ENCODE data around the gene CCDC3. TPM values are rescaled to one million over a fixed set of nuclear protein-coding genes. Genes with fewer than 3 reads are reported as not detected.

Gene CCDC3
- polyA plus RNA-seq, 1 donor from 2014 or later, result 3.8 TPM

- no peak for TF ChIP-seq EZH2 (IDR thresholded peaks at IDR 0.05; ENCODE audit: borderline replicate concordance, insufficient read depth, low read length, poor library complexity, severe bottlenecking)
- no peak for TF ChIP-seq CTCF (IDR thresholded peaks at IDR 0.05; ENCODE audit: poor library complexity, severe bottlenecking)
- no peak for TF ChIP-seq EP300 (conservative IDR thresholded peaks at IDR 0.05; ENCODE audit: poor library complexity, severe bottlenecking)
- TF ChIP-seq REST (IDR thresholded peaks at IDR 0.05; ENCODE audit: borderline replicate concordance), result no peak
- no peak for TF ChIP-seq TAF1 (IDR thresholded peaks at IDR 0.05; ENCODE audit: low read depth)
- TF ChIP-seq POLR2AphosphoS5 (IDR thresholded peaks at IDR 0.05), result no peak
- no peak for TF ChIP-seq SMC3 (conservative IDR thresholded peaks at IDR 0.05; ENCODE audit: poor library complexity)
- no peak for TF ChIP-seq MXI1 (conservative IDR thresholded peaks at IDR 0.05; ENCODE audit: poor library complexity, severe bottlenecking)
- TF ChIP-seq RAD21 (conservative IDR thresholded peaks at IDR 0.05), result no peak
Observed at GRCh38 chr10:12846718-12847117, 154.8 kb downstream of the CCDC3 start.

More at GRCh38 chr10:12846718-12847117, 154.8 kb downstream of the CCDC3 start:
- Histone ChIP-seq H3K9ac (ENCODE audit: low read length) (no peak overlapping the region), H3K4me3 (ENCODE audit: low read length) (no peak overlapping the region), H3K9me2 (ENCODE audit: insufficient read depth, low read length) (no peaks in the 10 kb centered on the region), H4K20me1 (ENCODE audit: insufficient read depth) (no peaks in the 10 kb centered on the region), H3F3A (ENCODE audit: insufficient read depth, low read length, poor library complexity, severe bottlenecking) (no peaks in the 10 kb centered on the region), H2AFZ (ENCODE audit: low read depth, low read length) (no peak overlapping the region), H3K79me2 (replicated peaks; ENCODE audit: insufficient read depth, low read length) (no peaks in the 10 kb centered on the region), H3K36me3 (ENCODE audit: insufficient read depth, low read length) (no peaks in the 10 kb centered on the region), H3K27me3 (ENCODE audit: insufficient read depth, low read depth, low read length) (no peaks in the 10 kb centered on the region), H3K4me2 (ENCODE audit: low read length) (no peak overlapping the region), H3K27ac (ENCODE audit: low read length) (no peak overlapping the region), H3K9me3 (ENCODE audit: low read length) (no peaks in the 10 kb centered on the region)

Small RNA genes lying within 50 kb of the gene (small RNA-seq; reads per million reads assigned to genes)
- 0 to 0.08 (median 0) reads per million in 3 experiments for gene RNA5SP300

Other genes with a start within 250 kb of the CCDC3 start
- 31.0 and 38.2 TPM in 2 replicates for gene OPTN, start 98.5 kb upstream of the CCDC3 start, polyA plus RNA-seq
- gene MCM10, start 159.8 kb upstream of the CCDC3 start, polyA plus RNA-seq, result 0.63 and 0.70 TPM in 2 replicates
- gene UCMA, start 232.7 kb upstream of the CCDC3 start, polyA plus RNA-seq, result not detected in 2 replicates

Data from neural cell (in vitro differentiated cells).